Right ventricle myocardium superior (tissue), 1 donor: ENCODE data around the gene ABO. TPM values are rescaled to one million over a fixed set of nuclear protein-coding genes. Genes with fewer than 3 reads are reported as not detected.
"Not testable (repeated sequence)": the region's sequence is repeated elsewhere in the genome, so short reads cannot be mapped to it uniquely, and the experiment has no call there.

Experiments
- ATAC-seq: fragments of 200-7000 bp; cut with Tn5 transposase; one replicate; pipeline ENCODE4 v1.9.1; 2020; ENCODE audit warnings: mild to moderate bottlenecking; ENCODE audit not compliant: poor library complexity
- DNase-seq: peaks from one replicate; pipeline ENCODE4 v3.0.0-alpha.2; 2020
- intact Hi-C: fragments of 100-400 bp; cut with DNase I; formaldehyde crosslinking; loops from one replicate; pipeline ENCODE4 v1.11.2; 2022
- total RNA-seq: library from RNA; stranded (reverse); fragmentation: NEBNext Ultra II Directional; extraction: Animal tissue kit (Norgen Biotek cat#: 25700); gene quantifications from one replicate; pipeline ENCODE4 v1.2.1, GENCODE V29; 2021
- donor health status: DM: no; HTN: yes; CAD: no; lungs with severe emphysema.

Gene ABO
- total RNA-seq, 1 donor from 2014 or later: 2.4 TPM

- DNase-seq: no peak
- intact Hi-C loops: no loop called here
- no peak for ATAC-seq
Measured at GRCh38 chr9:133235549-133236222, 39.3 kb downstream of the ABO start.

GRCh38 chr9:133234577-133235322 is 40.3 kb downstream of the ABO start:
- DNase-seq: no peak
- ATAC-seq: no peak
- intact Hi-C loops: no loop called here

- DNase-seq (no peak), ATAC-seq (no peak)
- intact Hi-C loops: no loop called here
Measured at GRCh38 chr9:133233681-133234432, 41.1 kb downstream of the ABO start.

- DNase-seq, intact Hi-C loops, ATAC-seq: not testable (repeated sequence)
Measured at GRCh38 chr9:133231934-133232568, 43.0 kb downstream of the ABO start.

GRCh38 chr9:133230514-133230913 is 44.5 kb downstream of the ABO start:
- DNase-seq, ATAC-seq, intact Hi-C loops: not testable (repeated sequence)

- intact Hi-C loops: no loop called here
- no peak for DNase-seq
- no peak for ATAC-seq
Measured at GRCh38 chr9:133230093-133230492, 44.9 kb downstream of the ABO start.

GRCh38 chr9:133228474-133229193 is 46.4 kb downstream of the ABO start:
- ATAC-seq, intact Hi-C loops, DNase-seq: not testable (repeated sequence)

- ATAC-seq, DNase-seq, intact Hi-C loops: not testable (repeated sequence)
Measured at GRCh38 chr9:133227996-133228395, 47.0 kb downstream of the ABO start.

- intact Hi-C loops: no loop called here
- ATAC-seq (no peak), DNase-seq (no peak)
Measured at GRCh38 chr9:133227242-133227860, 47.6 kb downstream of the ABO start.

- ATAC-seq: no peak
- DNase-seq: no peak
- intact Hi-C loops: no loop called here
Measured at GRCh38 chr9:133226219-133227171, 48.5 kb downstream of the ABO start.

- intact Hi-C loops: no loop called here
- no peak for DNase-seq
- peak; percentile 59 for ATAC-seq
Measured at GRCh38 chr9:133225171-133226011, 49.6 kb downstream of the ABO start.

- no peak for DNase-seq
- no peak for ATAC-seq
- intact Hi-C loops: no loop called here
Measured at GRCh38 chr9:133224762-133225161, 50.2 kb downstream of the ABO start.

GRCh38 chr9:133223159-133223756 is 51.7 kb downstream of the ABO start:
- peak; percentile 71 for DNase-seq
- ATAC-seq: peak; percentile 64
- intact Hi-C loops: not testable (repeated sequence)

GRCh38 chr9:133221994-133222393 is 53.0 kb downstream of the ABO start:
- DNase-seq, ATAC-seq, intact Hi-C loops: not testable (repeated sequence)

- ATAC-seq (no peak), DNase-seq (no peak)
- intact Hi-C loops: no loop called here
Measured at GRCh38 chr9:133221177-133221809, 53.7 kb downstream of the ABO start.
